ENCODE results near the gene EMCN. TPM values are rescaled to one million over a fixed set of nuclear protein-coding genes. Genes with fewer than 3 reads are reported as not detected.

EMCN gene
- total and polyA plus RNA-seq, 2 of the 8 experiments (the other 6 are each of a cell fraction or from before 2014, with no cell fraction given), result not detected

DNA sequence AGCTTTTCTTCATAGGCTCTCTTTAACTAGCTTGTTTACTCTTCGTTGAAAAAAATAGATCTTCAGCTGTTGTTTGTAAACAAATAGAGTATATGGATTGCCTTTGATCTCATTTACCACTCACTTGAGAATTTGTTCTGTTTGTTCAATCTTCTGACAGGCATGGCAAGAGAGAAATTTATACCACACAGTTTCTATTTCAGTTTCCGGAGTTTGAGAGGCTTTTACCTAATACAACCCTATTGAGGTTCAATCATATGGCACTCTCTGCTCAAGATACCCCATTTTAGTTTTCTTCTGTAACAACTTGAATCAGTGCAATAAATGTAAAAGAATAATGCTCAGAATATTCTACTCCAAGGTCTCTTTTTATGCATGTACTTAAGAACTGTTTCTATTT lies 148.0 kb downstream of the EMCN start:
- no peak overlapping the region for H3K14ac ChIP-seq (ENCODE audit: insufficient read length)
- H3K23ac ChIP-seq (ENCODE audit: insufficient read length), result no peak overlapping the region
- no peak overlapping the region for H3K18ac ChIP-seq (ENCODE audit: extremely low read depth, low read length)
- H2BK12ac ChIP-seq (ENCODE audit: low read depth, low read length), result no peak overlapping the region
- WGBS, 2 experiments (ENCODE audit: extremely low coverage in 1 of 2, insufficient coverage in 1 of 2, insufficient read length in 1 of 2, insufficient replicate concordance in 2 of 2, low coverage in 1 of 2, low lambda C conversion rate in 2 of 2, missing lambda C conversion rate in 1 of 2), result 97% methylated on average over 2 of the region's 2 CpGs; no CpG with 5 or more reads in 1 of the 2 experiments
- H3K9ac ChIP-seq (replicated peaks in 1 of 4; ENCODE audit: extremely low read depth in 1 of 4, low read depth in 3 of 4, low read length in 3 of 4), result no peak overlapping the region
- H3K79me1 ChIP-seq (ENCODE audit: low read depth, low read length), result no peaks in the 10 kb centered on the region
- no peak overlapping the region for H2AK5ac ChIP-seq (ENCODE audit: low read depth, low read length)
- H3K36me3 ChIP-seq (ENCODE audit: control insufficient read depth in 2 of 4, insufficient read depth in 4 of 4, low read length in 3 of 4), result no peaks in the 10 kb centered on the region
- DNase-seq (ENCODE audit: low read depth in 1 of 2, low spot score in 2 of 2), result no peak
- no peak for FAIRE-seq
- no peak overlapping the region for H2BK5ac ChIP-seq (ENCODE audit: low read depth, low read length)
- TF ChIP-seq ASH2L (IDR thresholded peaks at IDR 0.05; ENCODE audit: low read length), result no peak
- TF ChIP-seq TAF7 (optimal IDR thresholded peaks at IDR 0.05; ENCODE audit: borderline replicate concordance, low read depth, low read length), result no peak
- no peak for TF ChIP-seq EZH2 (IDR thresholded peaks at IDR 0.05; ENCODE audit: low read depth, low read length, severe bottlenecking)
- no peak for TF ChIP-seq CEBPB (IDR thresholded peaks at IDR 0.05; ENCODE audit: low read depth, low read length)
- no peak for TF ChIP-seq KDM1A (IDR thresholded peaks at IDR 0.05; ENCODE audit: borderline replicate concordance, low read length)
- no peak for TF ChIP-seq RAD21 (IDR thresholded peaks at IDR 0.05 in 1 of 2, conservative IDR thresholded peaks at IDR 0.05 in 1 of 2; ENCODE audit: low read depth in 2 of 2, low read length in 2 of 2)
- TF ChIP-seq, protein P1, sequence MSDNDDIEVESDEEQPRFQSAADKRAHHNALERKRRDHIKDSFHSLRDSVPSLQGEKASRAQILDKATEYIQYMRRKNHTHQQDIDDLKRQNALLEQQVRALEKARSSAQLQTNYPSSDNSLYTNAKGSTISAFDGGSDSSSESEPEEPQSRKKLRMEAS (IDR thresholded peaks at IDR 0.05), result no peak
- TF ChIP-seq, protein P2, sequence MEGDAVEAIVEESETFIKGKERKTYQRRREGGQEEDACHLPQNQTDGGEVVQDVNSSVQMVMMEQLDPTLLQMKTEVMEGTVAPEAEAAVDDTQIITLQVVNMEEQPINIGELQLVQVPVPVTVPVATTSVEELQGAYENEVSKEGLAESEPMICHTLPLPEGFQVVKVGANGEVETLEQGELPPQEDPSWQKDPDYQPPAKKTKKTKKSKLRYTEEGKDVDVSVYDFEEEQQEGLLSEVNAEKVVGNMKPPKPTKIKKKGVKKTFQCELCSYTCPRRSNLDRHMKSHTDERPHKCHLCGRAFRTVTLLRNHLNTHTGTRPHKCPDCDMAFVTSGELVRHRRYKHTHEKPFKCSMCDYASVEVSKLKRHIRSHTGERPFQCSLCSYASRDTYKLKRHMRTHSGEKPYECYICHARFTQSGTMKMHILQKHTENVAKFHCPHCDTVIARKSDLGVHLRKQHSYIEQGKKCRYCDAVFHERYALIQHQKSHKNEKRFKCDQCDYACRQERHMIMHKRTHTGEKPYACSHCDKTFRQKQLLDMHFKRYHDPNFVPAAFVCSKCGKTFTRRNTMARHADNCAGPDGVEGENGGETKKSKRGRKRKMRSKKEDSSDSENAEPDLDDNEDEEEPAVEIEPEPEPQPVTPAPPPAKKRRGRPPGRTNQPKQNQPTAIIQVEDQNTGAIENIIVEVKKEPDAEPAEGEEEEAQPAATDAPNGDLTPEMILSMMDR (IDR thresholded peaks at IDR 0.05; ENCODE audit: control extremely low read depth in 1 of 3, insufficient read depth in 1 of 3, low read depth in 1 of 3, low read length in 3 of 3), result no peak
- no peak for TF ChIP-seq CBX8 (IDR thresholded peaks at IDR 0.05; ENCODE audit: borderline replicate concordance, low read depth, low read length)
- H4K91ac ChIP-seq (replicated peaks; ENCODE audit: insufficient read length, low read length), result no peak overlapping the region
- H3K79me2 ChIP-seq (ENCODE audit: control insufficient read depth in 1 of 2, insufficient read depth in 2 of 2, low read length in 2 of 2), result no peaks in the 10 kb centered on the region
- H3K4me3 ChIP-seq (ENCODE audit: extremely low read depth in 1 of 4, insufficient read depth in 2 of 4, low read depth in 3 of 4, low read length in 4 of 4), result no peak overlapping the region
- H2BK20ac ChIP-seq (ENCODE audit: low read length), result no peak overlapping the region
- H4K20me1 ChIP-seq (replicated peaks in 1 of 2; ENCODE audit: control insufficient read depth in 1 of 2, insufficient read depth in 2 of 2, low read length in 2 of 2), result no peaks in the 10 kb centered on the region
- H2BK120ac ChIP-seq (replicated peaks; ENCODE audit: low read depth, low read length), result no peak overlapping the region
- H3K4me1 ChIP-seq (replicated peaks in 1 of 4; ENCODE audit: control insufficient read depth in 3 of 4, insufficient read depth in 4 of 4, low read length in 3 of 4), result no peaks in the 10 kb centered on the region
- H3K23me2 ChIP-seq (ENCODE audit: low read depth, low read length), result no peaks in the 10 kb centered on the region
- H3K27ac ChIP-seq (ENCODE audit: low read depth, low read length), result no peak overlapping the region
- POLR2A ChIA-PET (ENCODE audit: partially characterized antibody), result no interaction called here
- no peak overlapping the region for H3K4ac ChIP-seq (replicated peaks; ENCODE audit: insufficient read length, low read depth, low read length)
- H2AFZ ChIP-seq (ENCODE audit: low read length), result no peak overlapping the region
- no peak overlapping the region for H3K4me2 ChIP-seq (ENCODE audit: insufficient read depth in 1 of 2, low read depth in 2 of 2, low read length in 2 of 2)
- no peak overlapping the region for H3K56ac ChIP-seq (replicated peaks; ENCODE audit: insufficient read length, low read depth, low read length)
- H4K8ac ChIP-seq (ENCODE audit: extremely low read depth, insufficient read depth, low read length), result no peak overlapping the region
- no peaks in the 10 kb centered on the region for H3K9me3 ChIP-seq (ENCODE audit: insufficient read depth in 2 of 2, low read depth in 1 of 2, low read length in 1 of 2)
- CTCF ChIA-PET (ENCODE audit: partially characterized antibody), result no interaction called here
- H3K27me3 ChIP-seq (replicated peaks in 1 of 4; ENCODE audit: control insufficient read depth in 3 of 4, extremely low read depth in 1 of 4, insufficient read depth in 3 of 4, low read length in 3 of 4), result no peaks in the 10 kb centered on the region
- H2BK15ac ChIP-seq (ENCODE audit: low read length), result no peak overlapping the region
- H4K5ac ChIP-seq (ENCODE audit: insufficient read length, low read depth, low read length), result no peak overlapping the region
